NCI-H345 (cell line): ENCODE measurements around the gene MIF.
"Not testable (repeated sequence)": the region's sequence is repeated elsewhere in the genome, so short reads cannot be mapped to it uniquely, and the experiment has no call there.

Experiments
- DNase-seq: peaks from one replicate; lab custom pipeline; 2025; lab: John Stamatoyannopoulos, UW

Gene MIF

DNA sequence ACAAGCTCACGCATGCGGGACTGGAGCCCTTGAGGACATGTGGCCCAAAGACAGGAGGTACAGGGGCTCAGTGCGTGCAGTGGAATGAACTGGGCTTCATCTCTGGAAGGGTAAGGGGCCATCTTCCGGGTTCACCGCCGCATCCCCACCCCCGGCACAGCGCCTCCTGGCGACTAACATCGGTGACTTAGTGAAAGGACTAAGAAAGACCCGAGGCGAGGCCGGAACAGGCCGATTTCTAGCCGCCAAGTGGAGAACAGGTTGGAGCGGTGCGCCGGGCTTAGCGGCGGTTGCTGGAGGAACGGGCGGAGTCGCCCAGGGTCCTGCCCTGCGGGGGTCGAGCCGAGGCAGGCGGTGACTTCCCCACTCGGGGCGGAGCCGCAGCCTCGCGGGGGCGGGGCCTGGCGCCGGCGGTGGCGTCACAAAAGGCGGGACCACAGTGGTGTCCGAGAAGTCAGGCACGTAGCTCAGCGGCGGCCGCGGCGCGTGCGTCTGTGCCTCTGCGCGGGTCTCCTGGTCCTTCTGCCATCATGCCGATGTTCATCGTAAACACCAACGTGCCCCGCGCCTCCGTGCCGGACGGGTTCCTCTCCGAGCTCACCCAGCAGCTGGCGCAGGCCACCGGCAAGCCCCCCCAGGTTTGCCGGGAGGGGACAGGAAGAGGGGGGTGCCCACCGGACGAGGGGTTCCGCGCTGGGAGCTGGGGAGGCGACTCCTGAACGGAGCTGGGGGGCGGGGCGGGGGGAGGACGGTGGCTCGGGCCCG, at the start of gene MIF:
MIF (plus strand) TSS at position 439 of the 765 bp plus-strand sequence; CDS start at position 531, 92 bp downstream.
- DNase-seq = peak; percentile 97

DNA sequence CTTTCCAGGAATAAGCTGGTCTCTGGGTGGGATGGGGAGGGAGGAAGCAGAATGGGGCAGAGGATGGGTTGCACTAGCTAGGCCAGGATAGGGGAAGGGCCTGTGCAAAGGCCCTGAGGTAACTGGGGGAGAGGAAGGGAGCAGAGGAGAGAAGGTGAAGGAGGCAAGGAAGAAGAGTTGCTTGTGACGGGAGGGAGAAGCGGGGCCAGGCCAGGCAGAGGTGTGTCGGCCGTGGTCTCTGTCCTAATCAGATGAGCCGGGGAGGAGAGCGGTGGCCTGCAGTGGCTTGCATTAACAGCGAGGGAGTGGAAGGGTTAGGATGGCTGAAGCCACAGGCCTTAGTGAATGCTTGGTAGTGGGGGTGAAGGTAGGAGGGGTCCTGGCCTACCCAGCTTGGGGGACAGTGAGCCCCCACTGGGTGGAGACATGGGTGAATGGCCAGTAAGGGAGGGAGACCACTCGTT, 49.4 kb upstream of the MIF start:
- no peak for DNase-seq

DNA sequence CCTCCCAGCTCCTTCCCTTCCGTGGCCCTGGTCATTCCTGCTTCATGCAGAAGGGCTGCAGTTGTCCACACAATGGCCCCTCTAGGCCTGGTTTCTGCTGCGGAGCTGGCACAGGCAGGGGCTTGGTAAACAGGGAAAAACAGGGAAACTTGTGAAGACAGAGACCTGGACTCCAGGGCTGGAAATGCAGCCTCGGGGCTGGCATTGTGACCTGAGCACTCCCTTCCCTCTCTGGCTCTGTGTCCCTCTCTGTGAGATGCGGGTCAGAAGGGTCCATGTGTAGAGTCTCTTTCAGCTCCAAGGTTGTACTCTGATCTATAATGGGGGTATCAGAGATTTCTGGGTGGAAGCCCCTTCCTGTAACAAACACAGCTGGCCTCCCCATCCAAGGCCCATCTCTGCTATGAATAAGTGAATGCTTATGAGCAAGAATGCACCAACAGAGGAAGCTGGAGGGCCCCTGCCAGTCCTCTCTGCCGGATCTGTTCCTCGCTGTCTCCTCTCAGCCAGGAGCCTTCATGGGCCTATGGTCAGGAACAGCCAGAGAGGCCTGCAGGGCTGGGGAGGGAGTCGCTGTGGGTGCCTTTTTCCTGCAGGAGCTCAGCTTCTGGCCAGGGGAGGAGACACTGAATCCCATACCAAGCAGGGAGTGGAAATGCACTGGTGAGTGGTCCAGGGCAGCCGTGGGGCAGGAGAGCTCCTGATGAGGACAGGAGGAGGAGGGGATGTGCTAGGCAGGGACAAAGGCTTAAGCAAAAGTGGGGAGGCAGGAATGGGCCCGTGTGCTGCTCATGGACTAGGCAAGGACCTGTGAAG, 48.7 kb upstream of the MIF start:
- no peak for DNase-seq

DNA sequence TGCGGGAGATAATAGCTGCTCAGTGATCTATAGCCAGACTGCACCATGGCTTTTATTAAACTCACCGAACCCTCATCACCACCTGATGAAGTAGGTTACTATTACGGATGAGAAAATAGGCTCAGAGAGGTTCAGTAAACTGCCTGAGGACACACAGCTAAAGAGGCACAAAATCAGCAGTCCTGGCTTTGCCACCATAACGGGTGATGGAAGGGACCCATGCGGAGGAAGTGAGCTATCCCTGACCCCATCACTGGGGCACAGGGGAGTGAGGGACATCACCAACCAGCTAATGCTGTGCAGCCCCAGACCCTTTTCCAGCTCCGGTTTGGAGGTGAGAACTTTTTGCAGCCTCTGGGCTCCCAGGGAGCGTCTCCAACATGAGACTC, 48.1 kb upstream of the MIF start:
- DNase-seq = no peak

DNA sequence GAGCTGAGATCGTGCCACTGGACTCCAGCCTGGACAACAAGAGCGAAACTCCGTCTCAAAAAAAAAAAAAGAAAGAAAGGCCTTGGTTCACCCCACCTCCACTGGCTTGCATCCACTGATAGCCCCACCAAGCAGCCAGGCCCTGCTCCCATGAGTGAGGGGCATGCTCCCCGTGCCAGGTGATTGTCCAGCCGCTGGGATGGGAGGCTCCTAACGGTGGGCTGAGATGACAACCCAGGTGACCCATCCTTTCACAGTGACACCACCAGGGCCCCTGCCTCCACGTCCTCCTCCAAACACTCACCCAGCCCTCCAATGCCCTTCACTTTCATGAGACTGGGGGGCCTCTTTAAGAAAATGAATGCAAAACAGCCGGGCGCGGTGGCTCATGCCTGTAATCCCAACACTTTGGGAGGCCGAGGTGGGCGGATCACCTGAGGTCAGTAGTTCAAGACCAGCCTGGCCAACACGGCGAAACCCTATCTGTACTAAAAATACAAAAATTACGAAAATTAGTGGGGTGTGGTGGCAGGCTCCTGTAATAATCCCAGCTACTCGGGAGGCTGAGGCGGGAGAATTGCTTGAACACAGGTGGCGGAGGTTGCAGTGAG, 46.8 kb upstream of the MIF start:
- DNase-seq = no peak

DNA sequence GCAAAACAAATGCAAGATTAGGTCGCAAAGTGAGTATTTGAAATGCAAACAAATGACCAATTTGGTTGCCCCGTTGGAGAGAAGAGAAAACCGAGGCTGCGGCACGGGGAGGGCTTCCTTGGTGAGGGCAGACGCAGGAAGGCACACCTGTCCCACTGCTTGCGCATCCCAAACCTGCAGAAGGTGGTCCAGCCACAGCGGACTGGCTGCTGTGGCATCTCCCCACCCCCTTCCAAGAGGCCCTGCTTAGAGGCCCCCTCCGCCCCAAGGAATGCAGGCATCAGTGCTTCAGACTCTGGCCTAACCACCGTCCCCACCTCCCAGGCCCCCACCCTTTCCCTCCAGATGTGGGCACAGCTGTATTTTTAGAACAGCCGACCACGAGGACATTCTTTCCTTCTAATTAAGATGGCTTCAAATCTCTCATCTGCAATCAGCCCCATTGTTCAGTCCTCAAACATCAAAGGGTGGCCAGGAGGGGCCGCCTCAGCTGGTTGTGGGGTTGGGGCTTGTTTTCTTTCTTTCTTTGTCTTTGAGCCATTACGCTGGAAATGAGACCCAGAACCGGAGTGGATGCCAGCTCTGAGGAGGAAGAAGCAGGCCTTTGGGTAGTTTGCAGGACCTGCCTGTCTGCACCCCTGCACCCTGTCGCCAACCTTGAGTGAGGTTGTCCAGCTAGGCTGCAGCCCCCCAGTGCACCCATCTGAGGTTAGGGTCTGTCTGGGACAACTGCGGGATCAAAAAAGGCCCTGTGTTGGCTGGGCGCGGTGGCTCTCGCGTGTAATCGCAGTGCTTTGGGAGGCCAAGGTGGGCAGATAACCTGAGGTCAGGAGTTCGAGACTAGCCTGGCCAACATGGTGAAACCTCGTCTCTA, 46.0 kb upstream of the MIF start:
- no peak for DNase-seq

DNA sequence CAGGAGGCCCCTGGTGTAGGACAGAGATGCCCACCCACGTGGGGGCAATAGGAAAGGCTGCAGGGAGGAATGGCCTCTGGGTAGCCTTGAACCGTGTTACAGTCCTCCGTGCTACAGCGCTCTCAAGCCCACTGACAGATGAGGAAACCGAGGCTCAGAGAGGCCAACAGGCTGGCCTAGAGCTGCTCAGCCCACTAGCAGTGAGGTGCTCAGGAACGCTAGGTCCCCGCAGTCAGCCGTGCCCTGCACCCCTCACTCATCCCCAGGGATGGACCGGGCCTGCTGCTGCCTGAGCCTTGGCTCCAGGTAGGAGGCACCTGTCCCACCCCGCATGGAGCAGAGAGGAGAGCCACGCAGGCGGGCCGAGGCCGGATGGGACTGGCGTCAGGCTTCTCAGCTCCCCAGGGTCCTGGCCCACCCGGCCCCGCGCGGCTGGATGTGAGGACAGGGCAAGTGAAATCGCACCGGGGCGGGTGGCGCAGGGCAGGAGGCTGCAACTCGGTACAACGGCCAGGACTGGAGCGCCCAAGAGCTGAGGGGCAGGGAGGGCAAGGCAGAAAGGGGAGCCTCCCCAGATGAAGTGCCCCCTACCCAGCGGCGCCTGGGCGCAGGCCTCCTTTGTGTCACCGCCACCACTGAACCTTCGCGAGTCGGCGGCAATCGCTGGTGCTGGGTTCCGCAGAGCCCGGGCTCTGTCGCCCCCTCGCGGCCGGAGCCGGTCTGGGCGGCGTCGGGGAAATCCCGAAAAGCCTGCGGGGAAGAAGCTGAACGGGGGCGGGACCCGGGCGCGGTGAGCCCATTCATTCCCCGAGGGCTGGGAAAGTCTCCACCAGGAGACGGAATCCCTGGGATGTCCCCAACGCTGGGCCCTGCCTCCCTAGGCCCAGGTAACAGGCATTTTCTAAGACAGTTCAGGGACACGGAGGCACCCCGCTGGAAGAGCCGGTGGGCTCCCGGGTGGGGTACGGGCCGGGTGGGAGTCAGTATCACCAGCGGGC, 44.9 kb upstream of the MIF start:
- peak; percentile 90 for DNase-seq

DNA sequence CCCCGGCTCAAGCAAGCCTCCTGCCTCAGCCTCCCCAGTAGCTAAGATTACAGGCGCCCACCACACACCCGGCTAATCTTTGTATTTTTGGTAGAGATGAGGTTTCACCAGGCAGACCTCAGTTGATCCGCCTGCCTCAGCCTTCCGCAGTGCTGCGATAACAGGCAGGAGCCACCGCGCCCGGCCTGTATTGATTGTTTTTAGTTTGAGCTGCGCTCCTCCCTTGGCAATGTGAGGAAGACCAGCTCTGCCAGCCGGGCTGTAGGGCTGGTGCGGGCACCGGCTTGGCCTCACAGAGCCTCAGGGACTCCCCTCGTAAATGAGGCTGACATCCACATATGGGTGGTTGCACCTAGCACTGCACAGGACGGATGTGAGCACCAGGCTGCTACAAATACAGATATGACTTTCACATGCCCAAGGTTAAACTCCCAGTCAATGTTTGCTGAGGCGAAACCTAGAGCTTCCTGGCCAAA, 44.0 kb upstream of the MIF start:
- DNase-seq = no peak

DNA sequence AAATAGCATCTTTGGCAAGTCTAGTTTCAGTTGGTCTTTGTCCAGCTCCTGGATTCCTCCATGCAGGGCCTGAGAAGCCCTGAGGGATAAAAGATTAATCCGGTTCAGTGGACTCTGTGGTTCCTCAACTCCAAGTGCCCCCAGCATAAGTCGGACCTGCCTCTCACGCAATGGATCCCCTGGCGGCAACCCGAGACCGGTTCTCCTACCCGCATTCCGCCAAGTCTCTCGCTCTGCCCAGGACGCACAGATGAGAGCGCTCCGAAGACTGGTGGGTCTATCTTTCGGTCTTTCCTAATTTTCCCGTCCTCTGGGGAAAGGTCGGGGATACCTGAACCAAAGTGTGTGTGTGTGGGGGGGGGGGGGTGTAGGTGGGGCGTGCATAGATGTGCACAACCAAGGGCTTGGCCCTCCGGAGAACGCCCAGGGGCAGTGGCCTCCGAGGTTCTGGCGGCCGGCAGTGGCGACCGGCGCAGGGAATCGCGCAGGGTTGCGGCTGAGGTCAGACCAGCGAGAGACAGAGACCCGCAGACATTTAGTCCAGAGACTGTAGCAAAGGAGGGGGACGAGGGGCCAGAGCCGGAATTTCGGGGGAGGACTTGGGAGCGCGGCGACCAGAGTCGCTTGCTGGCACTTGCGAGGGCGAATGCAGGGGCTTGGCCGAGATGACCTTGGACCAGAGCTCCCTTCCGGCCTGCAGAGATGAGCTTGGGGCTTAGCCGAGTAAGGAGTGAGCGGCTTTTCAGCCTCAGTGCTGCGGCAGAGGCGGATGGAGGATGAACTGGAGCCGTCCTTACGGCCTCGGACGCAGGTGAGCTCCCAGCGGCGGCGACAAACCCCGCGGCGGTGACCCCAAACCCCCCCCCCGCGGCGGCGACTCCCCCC, 37.2 kb upstream of the MIF start:
- no peak for DNase-seq

DNA sequence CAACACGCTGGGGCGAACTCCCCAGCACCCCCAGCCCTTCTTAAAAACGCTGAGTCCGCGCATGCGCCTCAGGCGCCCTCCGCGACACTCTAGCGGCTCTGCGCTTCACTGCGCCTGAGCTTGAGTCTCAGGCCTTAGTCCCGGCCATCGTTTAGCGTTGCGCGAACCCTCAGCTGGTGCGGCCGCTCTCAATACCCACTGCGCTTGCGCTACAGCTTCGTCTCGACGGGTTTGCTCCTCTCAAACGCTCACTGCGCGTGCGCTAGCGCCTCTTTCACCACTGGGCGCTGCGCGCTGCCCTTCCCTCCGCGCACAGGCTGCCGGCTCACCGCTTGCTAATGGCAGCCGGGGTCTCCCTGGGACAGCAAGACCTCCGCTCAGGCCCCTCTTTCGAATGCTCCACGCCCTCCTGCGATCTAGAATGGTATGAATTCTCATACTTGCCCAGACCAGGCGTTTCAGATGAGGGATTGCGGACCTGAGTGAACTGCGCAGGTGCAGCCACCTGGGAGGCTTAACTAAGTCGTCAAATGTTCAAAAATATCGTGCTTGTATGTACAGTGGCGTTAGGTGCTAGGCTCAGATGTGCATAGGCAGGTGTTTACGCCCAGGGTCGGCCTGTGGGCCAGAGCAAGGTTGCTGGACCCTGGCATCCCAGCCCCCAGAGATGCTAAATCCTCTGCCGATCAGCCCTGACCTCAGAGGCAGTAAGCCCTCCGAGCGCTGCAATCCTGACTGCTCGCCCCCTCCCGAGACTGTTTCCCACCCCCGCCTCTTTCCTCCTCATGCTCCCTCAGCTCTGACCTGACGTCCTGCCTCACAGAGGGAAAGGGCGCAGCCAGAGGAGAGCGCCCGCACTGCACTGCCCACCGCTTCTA, 36.3 kb upstream of the MIF start, which contains the start of gene SLC2A11:
SLC2A11 (plus strand) TSS at position 270 of the 878 bp plus-strand sequence; CDS start at position 395, 125 bp downstream.
- peak; percentile 99 for DNase-seq

DNA sequence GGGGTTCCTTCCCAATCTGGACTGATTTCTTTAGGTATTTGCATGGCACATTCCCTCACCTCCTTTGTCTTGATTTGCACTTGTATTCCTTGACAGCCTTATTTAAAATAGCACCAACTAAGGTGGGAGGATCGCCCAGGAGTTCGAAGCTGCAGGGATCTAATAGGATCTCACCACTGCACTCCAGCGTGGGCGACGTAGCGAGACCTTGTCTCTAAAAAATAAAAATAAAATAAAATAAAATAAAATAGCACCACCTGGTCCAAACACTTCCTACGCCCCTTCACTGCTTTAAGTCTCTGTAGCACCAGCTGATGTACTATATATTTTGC, 35.7 kb upstream of the MIF start:
- no peak for DNase-seq

DNA sequence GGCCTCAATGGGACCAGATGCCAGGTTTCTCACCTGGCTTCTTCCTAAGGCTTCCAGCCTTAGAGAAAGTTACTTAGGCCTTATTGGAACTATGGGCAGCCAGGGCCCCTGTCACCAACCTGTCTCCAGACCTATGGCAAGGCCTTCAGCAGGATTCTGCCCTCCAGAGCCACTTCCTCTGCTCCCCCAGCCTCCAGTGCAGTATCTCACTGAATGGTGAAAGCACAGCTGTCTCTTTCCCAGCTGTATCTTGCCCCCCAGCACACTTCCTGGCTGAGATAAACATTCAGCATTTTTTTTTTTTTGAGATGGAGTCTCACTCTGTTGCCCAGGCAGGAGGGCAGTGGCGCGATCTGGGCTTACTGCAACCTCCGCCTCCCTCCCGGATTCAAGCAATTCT, 35.0 kb upstream of the MIF start:
- DNase-seq = no peak

DNA sequence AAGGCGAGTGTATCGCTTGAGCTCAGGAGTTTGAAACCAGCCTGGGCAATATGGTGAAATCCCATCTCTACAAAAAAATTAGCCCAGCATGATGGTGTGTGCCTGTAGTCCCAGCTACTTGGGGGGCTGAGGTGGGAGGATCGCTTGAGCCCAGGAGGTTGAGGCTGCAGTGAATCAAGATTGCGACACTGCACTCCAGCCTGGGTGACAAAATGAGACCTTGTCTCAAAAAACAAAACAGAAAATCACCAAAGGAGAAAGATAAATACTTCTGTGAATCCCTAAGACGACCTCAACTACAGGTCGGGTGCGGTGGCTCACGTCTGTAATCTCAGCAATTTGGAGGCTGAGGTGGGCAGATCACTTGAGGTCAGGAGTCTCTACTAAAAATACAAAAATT, 34.0 kb upstream of the MIF start:
- not testable (repeated sequence) for DNase-seq

DNA sequence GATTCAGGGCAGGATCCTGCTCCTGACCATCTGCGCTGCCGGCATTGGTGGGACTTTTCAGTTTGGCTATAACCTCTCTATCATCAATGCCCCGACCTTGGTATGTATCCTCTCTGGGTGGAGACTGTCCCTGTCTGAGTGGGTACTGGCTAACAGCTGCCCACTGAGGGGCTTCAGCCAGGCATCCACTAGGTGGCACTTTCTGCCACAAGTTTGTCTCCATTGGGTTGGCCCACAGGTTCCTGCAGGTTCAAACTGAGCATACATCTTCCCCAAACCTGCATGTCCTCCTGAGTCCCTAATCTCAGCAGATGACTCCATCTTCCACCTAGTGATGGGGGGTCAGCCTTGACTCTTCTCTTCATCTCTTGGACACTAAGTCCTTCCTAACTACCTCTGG, 32.1 kb upstream of the MIF start:
- peak; percentile 66 for DNase-seq

DNA sequence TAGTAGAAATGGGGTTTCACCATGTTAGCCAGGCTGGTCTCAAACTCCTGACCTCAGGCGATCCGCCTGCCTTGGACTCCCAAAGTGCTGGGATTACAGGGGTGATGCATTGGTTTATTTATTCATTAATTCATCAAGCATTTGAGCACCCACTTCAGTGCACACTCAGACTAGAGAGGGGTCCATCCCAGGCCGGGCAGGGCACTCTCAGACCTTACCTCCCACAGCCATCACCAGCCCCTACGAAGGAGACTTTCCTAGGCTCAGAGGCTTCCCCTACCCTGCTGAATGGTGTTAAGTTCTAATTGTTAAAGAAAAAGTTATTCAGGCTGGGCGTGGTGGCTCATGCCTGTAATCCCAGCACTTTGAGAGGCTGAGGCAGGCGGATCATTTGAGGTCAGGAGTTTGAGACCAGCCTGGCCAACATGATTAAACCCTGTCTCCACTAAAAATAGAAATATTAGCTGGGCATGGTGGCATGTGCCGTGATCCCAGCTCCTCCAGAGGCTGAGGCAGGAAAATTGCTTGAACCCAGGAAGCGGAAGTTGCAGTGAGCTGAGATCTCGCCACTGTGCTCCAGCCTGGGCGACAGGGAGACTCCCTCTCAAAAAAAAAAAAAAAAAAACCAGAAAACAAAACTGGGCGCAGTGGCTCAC, 29.6 kb upstream of the MIF start:
- DNase-seq = not testable (repeated sequence)

DNA sequence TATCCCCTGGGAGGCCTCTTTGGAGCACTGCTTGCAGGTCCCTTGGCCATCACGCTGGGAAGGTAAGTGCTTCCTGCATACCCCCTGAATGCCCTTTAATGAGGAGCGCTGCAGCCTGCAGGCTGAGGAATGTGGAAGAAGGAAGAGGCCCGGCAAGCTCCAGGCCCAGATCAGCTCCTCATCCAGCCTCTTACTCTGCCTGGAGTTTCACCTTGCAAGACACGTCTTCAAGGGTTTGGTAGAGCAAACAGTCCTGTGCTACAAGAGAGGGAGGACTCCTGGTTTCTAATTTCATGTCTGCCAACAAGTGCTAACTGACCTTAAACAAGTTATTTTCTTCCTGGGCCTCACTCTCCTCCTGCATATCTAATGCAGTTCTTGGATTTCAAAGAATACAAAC, 25.6 kb upstream of the MIF start:
- DNase-seq = no peak

DNA sequence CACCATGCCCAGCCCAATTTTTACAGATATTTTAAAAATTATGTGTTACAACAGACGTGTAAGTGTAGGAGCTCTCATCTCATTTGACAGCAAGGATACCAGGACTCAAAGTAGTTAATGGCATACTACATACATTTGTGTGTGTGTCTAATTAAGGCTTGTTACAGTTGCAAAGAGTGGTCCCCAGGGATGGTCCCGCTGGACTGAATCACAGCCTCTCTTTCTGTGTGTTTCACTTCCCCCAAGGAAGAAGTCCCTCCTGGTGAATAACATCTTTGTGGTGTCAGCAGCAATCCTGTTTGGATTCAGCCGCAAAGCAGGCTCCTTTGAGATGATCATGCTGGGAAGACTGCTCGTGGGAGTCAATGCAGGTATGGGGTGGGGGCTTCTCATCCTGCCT, 19.3 kb upstream of the MIF start:
- no peak for DNase-seq

DNA sequence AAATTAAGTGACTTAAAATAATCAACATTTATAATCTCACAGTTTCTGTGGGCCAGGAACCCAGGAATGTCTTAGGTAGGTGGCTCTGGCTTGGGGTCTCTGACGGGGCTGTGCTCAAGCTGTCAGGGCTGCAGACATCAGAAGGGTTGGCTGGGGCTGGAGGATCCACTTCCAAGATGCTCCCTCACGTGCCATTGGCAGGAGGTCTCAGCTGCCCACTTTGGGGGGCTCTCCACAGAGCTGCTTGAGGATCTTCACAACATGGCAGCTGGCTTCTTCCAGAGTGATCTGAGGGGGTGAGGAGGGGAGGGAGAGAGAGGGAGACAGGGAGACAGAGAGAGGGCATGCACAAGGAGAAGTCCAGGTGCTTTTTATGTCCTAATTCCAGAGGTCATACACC, 18.4 kb upstream of the MIF start:
- DNase-seq = no peak
